ENCODE data around the gene C5orf24.
A peak's percentile ranks its signal among the peaks of the same experiment; 100 is the strongest.
"Not testable (repeated sequence)": the region's sequence is repeated elsewhere in the genome, so short reads cannot be mapped to it uniquely, and the experiment has no call there.

C5orf24 gene

GRCh38 chr5:134845335-134845851 lies 375 bp upstream of the C5orf24 start:
- peak overlapping the region; percentile 73 to 83 for H3K4me3 ChIP-seq
- peaks cover 0 to 9% (median 8%) of the 10 kb centered on the region in 3 donors for H3K36me3 ChIP-seq
- H3K27me3 ChIP-seq = no peaks in the 10 kb centered on the region
- no peaks in the 10 kb centered on the region for H3K9me3 ChIP-seq
- intact Hi-C loops (cut with DNase I; ENCODE audit: low total_unique reads) = loop anchor here (5.0 kb wide), 1 partner anchor 57 kb away; no protein-coding TSS in a partner anchor
- H3K4me1 ChIP-seq = peaks cover 0 to 41% (median 28%) of the 10 kb centered on the region in 4 donors
- no peak for DNase-seq
- peak overlapping the region; percentile 95 to 96 for H3K27ac ChIP-seq
- peak in 1 of 2 experiments; percentile 8 for TF ChIP-seq CTCF (IDR thresholded peaks at IDR 0.05)

GRCh38 chr5:134846641-134846960 lies 833 bp downstream of the C5orf24 start:
- H3K4me3 ChIP-seq = peak overlapping the region; percentile 73 to 83
- TF ChIP-seq CTCF (IDR thresholded peaks at IDR 0.05) = no peak
- peak overlapping the region; percentile 95 to 96 for H3K27ac ChIP-seq
- H3K9me3 ChIP-seq = no peaks in the 10 kb centered on the region
- intact Hi-C loops (cut with DNase I; ENCODE audit: low total_unique reads) = loop anchor here (5.0 kb wide), 1 partner anchor 56 kb away; no protein-coding TSS in a partner anchor
- peaks cover 0 to 6% (median 6%) of the 10 kb centered on the region in 3 donors for H3K36me3 ChIP-seq
- no peak for DNase-seq
- no peaks in the 10 kb centered on the region for H3K27me3 ChIP-seq
- H3K4me1 ChIP-seq = peaks cover 0 to 52% (median 38%) of the 10 kb centered on the region in 4 donors

- H3K4me3 ChIP-seq, H3K27ac ChIP-seq, H3K9me3 ChIP-seq, H3K27me3 ChIP-seq, DNase-seq: not testable (repeated sequence)
- H3K36me3 ChIP-seq = peaks cover 7 to 19% (median 10%) of the 10 kb centered on the region in 3 donors
- intact Hi-C loops (cut with DNase I; ENCODE audit: low total_unique reads) = loop anchor here (5.0 kb wide), 1 partner anchor 53 kb away; no protein-coding TSS in a partner anchor
- H3K4me1 ChIP-seq = peaks cover 0 to 68% (median 39%) of the 10 kb centered on the region in 4 donors
Measured at GRCh38 chr5:134849434-134849933, 3.7 kb downstream of the C5orf24 start.

GRCh38 chr5:134851307-134851923 lies 5.6 kb downstream of the C5orf24 start:
- H3K4me1 ChIP-seq = peaks cover 0 to 67% (median 37%) of the 10 kb centered on the region in 4 donors
- DNase-seq = no peak
- no peaks in the 10 kb centered on the region for H3K27me3 ChIP-seq
- TF ChIP-seq CTCF (IDR thresholded peaks at IDR 0.05) = peak in 1 of 2 experiments; percentile 31
- H3K4me3 ChIP-seq = no peak overlapping the region
- H3K27ac ChIP-seq = peak overlapping the region in 1 of 2 donors; percentile 48
- intact Hi-C loops (cut with DNase I; ENCODE audit: low total_unique reads) = no loop called here
- H3K9me3 ChIP-seq = no peaks in the 10 kb centered on the region
- H3K36me3 ChIP-seq = peaks cover 20 to 38% (median 25%) of the 10 kb centered on the region in 3 donors

- Histone ChIP-seq H3K36me3 (peaks cover 43 to 72% (median 67%) of the 10 kb centered on the region in 3 donors), H3K4me1 (peaks cover 0 to 34% (median 7%) of the 10 kb centered on the region in 4 donors)
- DNase-seq; H3K4me3 ChIP-seq; H3K27ac ChIP-seq; H3K27me3 ChIP-seq; H3K9me3 ChIP-seq; intact Hi-C loops (cut with DNase I; ENCODE audit: low total_unique reads): not testable (repeated sequence)
Measured at GRCh38 chr5:134856465-134856864, 10.7 kb downstream of the C5orf24 start.

- H3K36me3 ChIP-seq = peaks cover 43 to 74% (median 71%) of the 10 kb centered on the region in 3 donors
Measured at GRCh38 chr5:134857401-134857800, 11.6 kb downstream of the C5orf24 start.

More at GRCh38 chr5:134857401-134857800, 11.6 kb downstream of the C5orf24 start:
- H3K27me3 ChIP-seq = no peaks in the 10 kb centered on the region
- H3K9me3 ChIP-seq = no peaks in the 10 kb centered on the region
- TF ChIP-seq CTCF (IDR thresholded peaks at IDR 0.05) = no peak
- peaks cover 0 to 28% (median 5%) of the 10 kb centered on the region in 4 donors for H3K4me1 ChIP-seq
- DNase-seq = no peak
- H3K27ac ChIP-seq = no peak overlapping the region
- intact Hi-C loops (cut with DNase I; ENCODE audit: low total_unique reads) = no loop called here
- H3K4me3 ChIP-seq = no peak overlapping the region

Measured in tibial artery (tissue), 4 donors.